LNCaP clone FGC (cell line): ENCODE measurements around the gene BLID.

Source experiments
- DNase-seq: peaks from one replicate; pipeline ENCODE4 v3.0.0-alpha.2; 2011; ENCODE audit warnings: low read depth
- H3K4me3 ChIP-seq: 2 replicates; pipeline ENCODE4 v1.5.1; 2011; ENCODE audit warnings: mild to moderate bottlenecking, low read depth, low read length, control low read depth
- CTCF ChIP-seq: IDR thresholded peaks from 2 replicates; pipeline ENCODE4 v1.5.1; 2012; ENCODE audit warnings: mild to moderate bottlenecking; ENCODE audit not compliant: control insufficient read depth, insufficient read depth; ENCODE audit errors: extremely low read depth

BLID gene

GRCh38 chr11:122127020-122127419 is 11.0 kb upstream of the BLID start:
- TF ChIP-seq CTCF = no peak
- DNase-seq = no peak
- H3K4me3 ChIP-seq = no peak overlapping the region

GRCh38 chr11:122126024-122126688 is 10.1 kb upstream of the BLID start:
- DNase-seq = no peak
- no peak for TF ChIP-seq CTCF
- no peak overlapping the region for H3K4me3 ChIP-seq

- no peak overlapping the region for H3K4me3 ChIP-seq
- DNase-seq = no peak
- no peak for TF ChIP-seq CTCF
These were observed 7.4 kb upstream of the BLID start for GRCh38 chr11:122123263-122123929.

- no peak for DNase-seq
- H3K4me3 ChIP-seq = no peak overlapping the region
- no peak for TF ChIP-seq CTCF
These were observed 6.2 kb upstream of the BLID start for GRCh38 chr11:122122179-122122578.

GRCh38 chr11:122120096-122120495 is 4.1 kb upstream of the BLID start:
- no peak for DNase-seq
- no peak for TF ChIP-seq CTCF
- H3K4me3 ChIP-seq = no peak overlapping the region

- no peak for DNase-seq
- no peak overlapping the region for H3K4me3 ChIP-seq
- no peak for TF ChIP-seq CTCF
These were observed 576 bp upstream of the BLID start for GRCh38 chr11:122116591-122116990.

GRCh38 chr11:122114976-122115375 is 1.0 kb downstream of the BLID start:
- no peak overlapping the region for H3K4me3 ChIP-seq
- TF ChIP-seq CTCF = no peak
- DNase-seq = no peak
